Astrocyte (in vitro differentiated cells and primary cell): Measurements from ENCODE around the gene NRBP1. TPM values are rescaled to one million over a fixed set of nuclear protein-coding genes. Genes with fewer than 3 reads are reported as not detected.

ENCODE experiments used
- DNase-seq: peaks from one replicate; pipeline ENCODE4 v3.0.0-alpha.2; 2010; ENCODE audit warnings: low read depth
- FAIRE-seq: peaks from 2 replicates; lab custom pipeline; 2011; peaks lifted over from hg19 to GRCh38; lab: Jason Lieb, UNC
- H2AFZ ChIP-seq: 2 replicates; pipeline ENCODE4 v1.6.0; 2012; ENCODE audit warnings: low read depth, low read length, inconsistent platforms
- H3K27ac ChIP-seq: 2 replicates; pipeline ENCODE4 v1.5.1; 2011; ENCODE audit warnings: low read depth, low read length, inconsistent platforms
- H3K27me3 ChIP-seq: 2 replicates; pipeline ENCODE4 v1.6.0; 2011; ENCODE audit warnings: low read length, inconsistent platforms; ENCODE audit not compliant: insufficient read depth
- H3K36me3 ChIP-seq: 2 replicates; pipeline ENCODE4 v1.5.1; 2011; ENCODE audit warnings: low read length, inconsistent platforms; ENCODE audit not compliant: insufficient read depth
- H3K4me1 ChIP-seq: 2 replicates; pipeline ENCODE4 v1.5.1; 2011; ENCODE audit warnings: low read length, inconsistent platforms; ENCODE audit not compliant: insufficient read depth
- H3K4me2 ChIP-seq: 2 replicates; pipeline ENCODE4 v1.6.0; 2012; ENCODE audit warnings: low read length, inconsistent platforms
- H3K4me3 ChIP-seq: 2 replicates; pipeline ENCODE4 v1.5.1; 2011; ENCODE audit warnings: low read depth, mild to moderate bottlenecking, low read length, inconsistent platforms; ENCODE audit not compliant: insufficient read depth
- H3K79me2 ChIP-seq: 2 replicates; pipeline ENCODE4 v1.6.0; 2012; ENCODE audit warnings: mild to moderate bottlenecking, low read length, inconsistent platforms; ENCODE audit not compliant: insufficient read depth
- H3K9ac ChIP-seq: 2 replicates; pipeline ENCODE4 v1.6.0; 2012; ENCODE audit warnings: mild to moderate bottlenecking, low read length, inconsistent platforms
- H3K9me3 ChIP-seq: 2 replicates; pipeline ENCODE4 v1.5.1; 2012; ENCODE audit warnings: low read depth, mild to moderate bottlenecking, low read length, inconsistent platforms; ENCODE audit not compliant: insufficient read depth
- H4K20me1 ChIP-seq: 2 replicates; pipeline ENCODE4 v1.6.0; 2012; ENCODE audit warnings: low read length, inconsistent platforms; ENCODE audit not compliant: insufficient read depth
- H3K27ac Mint-ChIP-seq: one replicate; pipeline ENCODE4 v1.8.0; 2021; ENCODE audit warnings: mild to moderate bottlenecking, mixed read lengths; ENCODE audit not compliant: unreplicated experiment
- H3K27me3 Mint-ChIP-seq: one replicate; pipeline ENCODE4 v1.8.0; 2021; ENCODE audit warnings: low read depth, mixed read lengths; ENCODE audit not compliant: unreplicated experiment
- H3K36me3 Mint-ChIP-seq: one replicate; pipeline ENCODE4 v1.8.0; 2021; ENCODE audit warnings: low read depth, mixed read lengths; ENCODE audit not compliant: unreplicated experiment
- H3K4me1 Mint-ChIP-seq: one replicate; pipeline ENCODE4 v1.8.0; 2021; ENCODE audit warnings: low read depth, mixed read lengths; ENCODE audit not compliant: unreplicated experiment
- H3K4me3 Mint-ChIP-seq: one replicate; pipeline ENCODE4 v1.8.0; 2021; ENCODE audit warnings: mild to moderate bottlenecking, moderate library complexity, mixed read lengths; ENCODE audit not compliant: unreplicated experiment
- H3K9me3 Mint-ChIP-seq: one replicate; pipeline ENCODE4 v1.8.0; 2021; ENCODE audit warnings: mild to moderate bottlenecking, mixed read lengths; ENCODE audit not compliant: unreplicated experiment
- EZH2 ChIP-seq: IDR thresholded peaks from 2 replicates; pipeline ENCODE4 v1.6.1; 2012; ENCODE audit warnings: mild to moderate bottlenecking, low read length, inconsistent platforms; ENCODE audit not compliant: insufficient read depth
- total RNA-seq: library from RNA; stranded (reverse); gene quantifications from 2 replicates; pipeline ENCODE4 v1.2.1, GENCODE V29; 2021
- TF ChIP-seq, protein P1 (sequence below): IDR thresholded peaks from 2 replicates; pipeline ENCODE4 v1.5.1; 2011; ENCODE audit warnings: low read depth, mild to moderate bottlenecking, inconsistent platforms, low read length, moderate library complexity; ENCODE audit not compliant: insufficient read depth

Gene NRBP1
- total RNA-seq, 1 donor from 2014 or later, result 127 TPM

DNA sequence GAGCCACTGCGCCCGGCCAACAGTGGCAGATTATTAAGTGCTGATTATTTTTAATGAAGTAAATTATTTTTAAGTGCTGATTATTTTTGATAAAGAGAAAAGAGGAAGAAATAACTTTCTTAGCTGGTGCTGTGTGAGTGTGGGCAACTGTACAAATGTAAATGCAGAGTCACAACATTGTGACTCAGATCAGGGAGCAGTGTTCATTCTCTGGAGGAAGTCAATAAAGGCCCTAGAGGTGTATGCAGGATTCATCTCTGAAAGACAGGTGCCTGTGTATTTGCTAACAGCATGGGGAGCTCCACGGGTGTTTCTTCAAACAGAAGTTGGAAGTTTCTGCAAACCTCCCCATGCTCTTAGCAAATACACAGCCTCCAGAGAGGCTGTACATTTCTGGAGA lies 19.9 kb downstream of the NRBP1 start:
- FAIRE-seq, result no peak
- H3K27ac ChIP-seq, result no peak overlapping the region
- no peak for DNase-seq
- peaks cover 22% of the 10 kb centered on the region for H3K36me3 ChIP-seq
- H2AFZ ChIP-seq, result no peak overlapping the region
- no peak overlapping the region for H3K4me3 ChIP-seq
- Mint-ChIP-seq H3K27me3 (no peaks in the 10 kb centered on the region), H3K27ac (no peak overlapping the region), H3K4me1 (no peaks in the 10 kb centered on the region), H3K9me3 (no peaks in the 10 kb centered on the region), H3K4me3 (no peak overlapping the region), H3K36me3 (peaks cover 22% of the 10 kb centered on the region)
- no peaks in the 10 kb centered on the region for H3K27me3 ChIP-seq
- no peaks in the 10 kb centered on the region for H3K9me3 ChIP-seq
- no peak overlapping the region for H3K4me2 ChIP-seq
- H3K9ac ChIP-seq, result no peak overlapping the region
- TF ChIP-seq EZH2, result no peak
- TF ChIP-seq, protein P1, sequence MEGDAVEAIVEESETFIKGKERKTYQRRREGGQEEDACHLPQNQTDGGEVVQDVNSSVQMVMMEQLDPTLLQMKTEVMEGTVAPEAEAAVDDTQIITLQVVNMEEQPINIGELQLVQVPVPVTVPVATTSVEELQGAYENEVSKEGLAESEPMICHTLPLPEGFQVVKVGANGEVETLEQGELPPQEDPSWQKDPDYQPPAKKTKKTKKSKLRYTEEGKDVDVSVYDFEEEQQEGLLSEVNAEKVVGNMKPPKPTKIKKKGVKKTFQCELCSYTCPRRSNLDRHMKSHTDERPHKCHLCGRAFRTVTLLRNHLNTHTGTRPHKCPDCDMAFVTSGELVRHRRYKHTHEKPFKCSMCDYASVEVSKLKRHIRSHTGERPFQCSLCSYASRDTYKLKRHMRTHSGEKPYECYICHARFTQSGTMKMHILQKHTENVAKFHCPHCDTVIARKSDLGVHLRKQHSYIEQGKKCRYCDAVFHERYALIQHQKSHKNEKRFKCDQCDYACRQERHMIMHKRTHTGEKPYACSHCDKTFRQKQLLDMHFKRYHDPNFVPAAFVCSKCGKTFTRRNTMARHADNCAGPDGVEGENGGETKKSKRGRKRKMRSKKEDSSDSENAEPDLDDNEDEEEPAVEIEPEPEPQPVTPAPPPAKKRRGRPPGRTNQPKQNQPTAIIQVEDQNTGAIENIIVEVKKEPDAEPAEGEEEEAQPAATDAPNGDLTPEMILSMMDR, result no peak
- no peaks in the 10 kb centered on the region for H4K20me1 ChIP-seq
- H3K79me2 ChIP-seq, result no peaks in the 10 kb centered on the region
- no peaks in the 10 kb centered on the region for H3K4me1 ChIP-seq

DNA sequence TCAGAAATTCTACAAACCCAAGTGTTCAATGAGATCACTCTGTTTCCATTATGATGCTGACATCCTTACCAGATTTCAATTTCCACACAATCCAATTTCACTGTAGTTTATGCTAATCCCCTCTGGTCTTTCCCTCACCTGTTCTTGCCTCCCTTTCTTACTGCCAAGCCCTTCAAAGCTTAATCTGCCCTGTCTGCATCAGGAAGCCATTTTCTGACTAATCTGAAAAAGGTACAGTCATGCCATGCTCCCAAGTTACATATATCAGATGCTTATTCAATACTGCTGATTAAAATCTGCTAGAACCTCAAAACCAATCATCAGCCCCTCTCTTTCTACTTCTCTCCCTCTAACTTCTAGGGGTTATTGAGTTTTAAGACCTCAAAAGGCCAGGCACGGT lies 22.7 kb downstream of the NRBP1 start:
- Histone ChIP-seq H4K20me1 (no peaks in the 10 kb centered on the region), H3K79me2 (no peaks in the 10 kb centered on the region), H3K4me1 (no peaks in the 10 kb centered on the region), H3K4me2 (no peak overlapping the region), H3K4me3 (no peak overlapping the region), H3K9me3 (no peaks in the 10 kb centered on the region), H2AFZ (no peak overlapping the region), H3K27me3 (no peaks in the 10 kb centered on the region), H3K9ac (no peak overlapping the region), H3K36me3 (peaks cover 24% of the 10 kb centered on the region), H3K27ac (no peak overlapping the region)
- Mint-ChIP-seq H3K36me3 (peaks cover 29% of the 10 kb centered on the region), H3K27me3 (no peaks in the 10 kb centered on the region), H3K27ac (no peak overlapping the region), H3K9me3 (no peaks in the 10 kb centered on the region), H3K4me1 (no peaks in the 10 kb centered on the region), H3K4me3 (no peak overlapping the region)
- DNase-seq, result no peak
- TF ChIP-seq, protein P1, result no peak
- no peak for TF ChIP-seq EZH2
- FAIRE-seq, result no peak

DNA sequence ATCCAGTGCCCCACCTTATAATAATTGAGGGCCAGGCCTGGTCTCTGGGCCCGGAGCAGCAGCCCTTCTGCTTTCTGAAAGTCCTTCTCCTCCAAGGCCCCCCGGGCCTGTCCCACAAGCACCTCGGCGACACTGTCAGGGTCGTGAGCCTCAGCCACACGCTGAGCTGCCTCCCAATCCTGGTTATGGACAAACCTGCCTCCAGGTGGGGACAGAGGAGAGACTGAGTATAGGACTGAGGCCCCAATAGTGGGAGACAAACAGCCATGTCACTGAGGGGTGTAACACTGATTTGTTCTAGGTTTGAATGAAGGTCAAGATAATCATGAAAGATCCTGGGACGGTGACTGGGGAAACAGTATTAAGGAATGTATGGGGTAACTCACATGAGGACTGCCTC lies 25.5 kb downstream of the NRBP1 start:
- Mint-ChIP-seq H3K27me3 (no peaks in the 10 kb centered on the region), H3K9me3 (no peaks in the 10 kb centered on the region), H3K4me3 (no peak overlapping the region), H3K27ac (no peak overlapping the region), H3K36me3 (peaks cover 34% of the 10 kb centered on the region), H3K4me1 (no peaks in the 10 kb centered on the region)
- no peak for FAIRE-seq
- Histone ChIP-seq H3K4me3 (no peak overlapping the region), H3K79me2 (no peaks in the 10 kb centered on the region), H3K27ac (no peak overlapping the region), H3K9me3 (no peaks in the 10 kb centered on the region), H4K20me1 (no peaks in the 10 kb centered on the region), H3K4me2 (no peak overlapping the region), H3K36me3 (peaks cover 30% of the 10 kb centered on the region), H3K4me1 (no peaks in the 10 kb centered on the region), H3K27me3 (no peaks in the 10 kb centered on the region), H2AFZ (no peak overlapping the region), H3K9ac (no peak overlapping the region)
- TF ChIP-seq EZH2, result no peak
- TF ChIP-seq, protein P1, result no peak
- no peak for DNase-seq
